22Rv1 (cell line): ENCODE data around the gene UBL3.

Experiments used
- H3K27ac ChIP-seq: fragments of 450-650 bp; 2 replicates; pipeline ENCODE4 v1.5.1; 2017
- ZFX ChIP-seq: fragments of 450-650 bp; IDR thresholded peaks from 2 replicates; pipeline ENCODE4 v1.6.1; 2017; ENCODE audit warnings: antibody characterized with exemption, borderline replicate concordance
- TF ChIP-seq, protein P1 (sequence below): fragments of 450-650 bp; IDR thresholded peaks from 2 replicates; pipeline ENCODE4 v1.5.1; 2017; ENCODE audit warnings: mild to moderate bottlenecking

UBL3 gene

DNA sequence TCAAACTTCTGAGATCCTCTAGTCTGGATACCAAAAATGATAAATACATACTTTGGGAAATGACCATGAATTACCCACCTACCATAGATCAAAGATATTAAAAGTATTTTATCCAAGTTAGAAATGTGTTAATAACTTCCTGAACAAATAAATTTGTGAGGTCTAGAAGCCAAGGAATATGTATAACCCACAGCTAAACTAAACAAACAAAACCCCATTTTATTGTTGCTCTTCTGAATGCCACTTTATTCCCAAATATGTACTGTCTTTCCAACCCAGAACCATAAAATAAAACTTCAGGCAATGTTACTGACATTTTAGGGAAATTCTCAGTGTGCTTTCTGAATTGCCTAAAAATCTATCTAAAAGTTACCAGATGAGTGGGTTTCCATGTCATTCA lies 35.1 kb downstream of the UBL3 start:
- TF ChIP-seq, protein P1, sequence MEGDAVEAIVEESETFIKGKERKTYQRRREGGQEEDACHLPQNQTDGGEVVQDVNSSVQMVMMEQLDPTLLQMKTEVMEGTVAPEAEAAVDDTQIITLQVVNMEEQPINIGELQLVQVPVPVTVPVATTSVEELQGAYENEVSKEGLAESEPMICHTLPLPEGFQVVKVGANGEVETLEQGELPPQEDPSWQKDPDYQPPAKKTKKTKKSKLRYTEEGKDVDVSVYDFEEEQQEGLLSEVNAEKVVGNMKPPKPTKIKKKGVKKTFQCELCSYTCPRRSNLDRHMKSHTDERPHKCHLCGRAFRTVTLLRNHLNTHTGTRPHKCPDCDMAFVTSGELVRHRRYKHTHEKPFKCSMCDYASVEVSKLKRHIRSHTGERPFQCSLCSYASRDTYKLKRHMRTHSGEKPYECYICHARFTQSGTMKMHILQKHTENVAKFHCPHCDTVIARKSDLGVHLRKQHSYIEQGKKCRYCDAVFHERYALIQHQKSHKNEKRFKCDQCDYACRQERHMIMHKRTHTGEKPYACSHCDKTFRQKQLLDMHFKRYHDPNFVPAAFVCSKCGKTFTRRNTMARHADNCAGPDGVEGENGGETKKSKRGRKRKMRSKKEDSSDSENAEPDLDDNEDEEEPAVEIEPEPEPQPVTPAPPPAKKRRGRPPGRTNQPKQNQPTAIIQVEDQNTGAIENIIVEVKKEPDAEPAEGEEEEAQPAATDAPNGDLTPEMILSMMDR = no peak
- TF ChIP-seq ZFX = no peak
- H3K27ac ChIP-seq = no peak overlapping the region

DNA sequence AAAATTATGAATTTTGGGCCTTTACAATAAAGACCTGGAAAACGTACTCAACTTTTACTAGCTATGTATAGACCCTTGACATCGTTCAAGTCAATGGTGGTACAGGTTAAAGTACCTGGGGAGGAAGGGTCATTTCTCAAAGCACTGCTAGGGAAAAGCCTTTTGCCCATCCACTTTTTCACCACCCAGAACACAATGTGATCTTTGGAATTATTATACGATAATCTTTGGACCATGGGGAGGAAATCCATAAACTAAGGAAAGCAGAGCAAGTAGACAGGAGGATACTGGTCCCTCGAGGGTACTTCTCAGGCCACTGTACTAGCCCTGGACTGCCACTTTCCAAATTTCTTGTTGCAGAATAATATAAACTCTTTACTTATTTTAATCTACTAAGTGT lies 39.5 kb downstream of the UBL3 start:
- no peak for TF ChIP-seq ZFX
- TF ChIP-seq, protein P1 = no peak
- H3K27ac ChIP-seq = peak overlapping the region; percentile 98

DNA sequence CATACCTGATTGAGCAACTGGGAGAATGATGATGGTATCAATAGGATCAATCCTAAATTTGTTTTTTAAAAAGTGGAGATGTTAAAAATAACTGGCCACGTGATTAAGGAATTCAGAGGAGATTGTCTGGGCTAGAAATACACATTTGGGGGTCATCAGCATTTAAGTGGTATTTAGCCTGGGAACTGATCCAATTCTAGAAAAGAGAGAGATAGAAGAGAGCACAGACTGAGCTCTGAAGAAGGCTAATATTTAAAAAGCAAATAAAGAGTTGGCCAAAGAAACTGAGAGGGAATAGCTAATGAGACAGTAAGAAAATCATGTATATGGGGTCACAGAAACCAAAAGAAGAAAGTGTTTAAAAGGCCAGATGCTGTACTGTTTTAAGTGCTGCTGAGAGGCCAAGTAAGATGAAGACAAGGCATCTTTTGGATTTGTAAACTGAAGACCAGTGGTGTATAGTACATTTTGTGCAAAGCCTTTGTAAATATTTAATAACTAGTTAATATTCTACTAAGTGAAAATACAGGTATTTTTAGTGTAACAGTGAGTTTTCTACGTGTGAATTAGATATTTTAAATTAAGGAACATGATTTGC lies 40.2 kb downstream of the UBL3 start:
- no peak for TF ChIP-seq ZFX
- TF ChIP-seq, protein P1 = no peak
- H3K27ac ChIP-seq = peak overlapping the region; percentile 98

DNA sequence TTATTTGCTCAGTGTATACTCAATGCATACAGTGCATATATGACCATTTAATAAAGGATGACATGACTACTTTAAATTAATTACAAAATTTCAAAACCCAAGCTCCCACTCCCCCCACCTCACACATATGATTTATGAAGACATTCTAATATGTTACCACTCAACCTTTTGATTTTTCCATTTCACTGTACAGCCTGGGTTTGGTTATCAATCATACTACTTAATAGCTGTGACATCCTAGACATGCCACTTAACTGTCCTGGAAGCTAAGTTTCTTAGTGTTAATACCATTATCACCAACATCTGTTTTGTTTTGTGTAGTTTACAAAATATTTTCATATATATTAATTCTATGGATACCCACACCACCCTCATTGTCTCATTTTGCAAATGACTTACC lies 42.2 kb downstream of the UBL3 start:
- peak overlapping the region; percentile 98 for H3K27ac ChIP-seq
- TF ChIP-seq, protein P1 = no peak
- TF ChIP-seq ZFX = no peak

DNA sequence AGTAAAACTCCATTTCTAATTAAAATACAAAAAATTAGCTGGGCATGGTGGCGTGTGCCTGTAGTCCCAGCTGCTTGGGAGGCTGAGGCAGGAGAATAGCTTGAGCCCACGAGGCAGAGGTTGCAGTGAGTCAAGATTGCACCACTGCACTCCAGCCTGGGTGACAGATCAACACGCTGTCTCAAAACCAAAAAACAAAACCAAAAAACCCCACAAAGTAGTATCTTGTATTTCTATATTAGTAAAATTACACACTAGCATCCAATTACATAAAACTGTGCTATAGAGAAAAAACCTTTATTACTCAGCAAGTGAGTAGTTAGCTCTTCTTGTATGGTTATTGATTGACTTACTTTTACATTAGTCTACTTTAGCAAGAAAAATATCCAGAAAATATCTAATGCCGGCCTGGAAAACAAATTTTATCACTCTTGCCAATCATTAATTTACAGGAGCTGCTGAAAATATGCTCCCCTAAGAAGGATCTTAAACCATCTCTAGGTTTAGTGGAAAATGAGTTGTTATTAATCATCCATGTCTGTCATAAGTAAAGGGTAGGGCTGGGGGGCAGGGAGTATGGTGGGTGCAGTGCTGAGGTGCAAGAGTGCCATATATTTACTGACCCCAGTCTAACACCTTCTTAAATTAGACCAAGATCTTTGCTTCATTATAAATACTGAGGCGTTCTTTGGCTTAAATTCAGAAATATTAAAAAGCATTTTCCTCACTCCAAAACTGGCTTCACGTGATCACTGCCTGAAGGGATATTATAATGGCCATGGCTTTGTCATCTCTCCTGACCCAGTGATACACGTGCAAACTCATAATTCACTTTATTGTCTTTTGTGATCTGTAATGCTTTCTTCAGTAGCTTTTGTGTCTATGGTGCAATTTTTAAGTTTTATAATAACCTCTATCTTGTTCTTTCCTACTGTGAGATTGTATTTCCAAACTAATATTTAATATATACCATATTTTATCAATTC lies 44.1 kb downstream of the UBL3 start:
- H3K27ac ChIP-seq = peak overlapping the region; percentile 98; the same call in 1 of the 2 replicates
- TF ChIP-seq ZFX = no peak

DNA sequence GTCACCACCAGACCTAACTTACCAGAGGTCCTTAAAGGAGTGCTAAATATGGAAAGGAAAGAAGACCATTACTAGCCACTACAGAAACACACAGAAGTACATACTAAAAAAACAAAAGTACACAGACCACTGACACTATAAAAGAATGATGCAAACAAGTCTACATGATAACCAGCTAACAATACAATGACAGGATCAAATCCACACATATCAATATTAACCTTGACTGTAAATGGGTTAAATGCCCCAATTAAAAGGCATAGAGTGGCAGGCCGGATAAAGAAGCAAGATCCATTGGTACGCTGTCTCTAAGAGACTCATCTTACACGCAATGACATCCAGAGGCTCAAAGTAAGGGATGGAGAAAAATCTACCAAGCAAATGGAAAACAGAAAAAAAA lies 47.2 kb downstream of the UBL3 start:
- H3K27ac ChIP-seq = no peak overlapping the region
- TF ChIP-seq, protein P1 = no peak
- no peak for TF ChIP-seq ZFX

DNA sequence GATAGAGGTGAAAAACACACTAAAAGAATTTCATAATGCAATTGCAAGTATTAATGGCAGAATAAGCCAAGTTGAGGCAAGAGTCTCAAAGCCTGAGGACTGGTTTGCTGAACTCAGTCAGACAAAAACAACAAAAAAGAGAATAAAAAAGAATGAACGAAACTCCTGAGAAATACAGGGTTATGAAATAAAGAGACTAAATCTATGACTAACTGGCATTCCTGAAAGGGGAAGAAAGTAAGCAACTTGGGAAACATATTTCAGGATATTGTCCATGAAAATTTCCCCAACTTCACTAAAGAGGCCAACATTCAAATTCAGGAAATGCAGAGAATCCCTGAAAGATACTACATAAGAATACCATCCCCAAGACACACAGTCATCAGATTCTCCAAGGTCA lies 47.8 kb downstream of the UBL3 start:
- TF ChIP-seq ZFX = no peak
- TF ChIP-seq, protein P1 = no peak
- no peak overlapping the region for H3K27ac ChIP-seq
